ENCODE measurements around the gene PHLDA3.
"Not testable (repeated sequence)": the region's sequence is repeated elsewhere in the genome, so short reads cannot be mapped to it uniquely, and the experiment has no call there.

The PHLDA3 gene

DNA sequence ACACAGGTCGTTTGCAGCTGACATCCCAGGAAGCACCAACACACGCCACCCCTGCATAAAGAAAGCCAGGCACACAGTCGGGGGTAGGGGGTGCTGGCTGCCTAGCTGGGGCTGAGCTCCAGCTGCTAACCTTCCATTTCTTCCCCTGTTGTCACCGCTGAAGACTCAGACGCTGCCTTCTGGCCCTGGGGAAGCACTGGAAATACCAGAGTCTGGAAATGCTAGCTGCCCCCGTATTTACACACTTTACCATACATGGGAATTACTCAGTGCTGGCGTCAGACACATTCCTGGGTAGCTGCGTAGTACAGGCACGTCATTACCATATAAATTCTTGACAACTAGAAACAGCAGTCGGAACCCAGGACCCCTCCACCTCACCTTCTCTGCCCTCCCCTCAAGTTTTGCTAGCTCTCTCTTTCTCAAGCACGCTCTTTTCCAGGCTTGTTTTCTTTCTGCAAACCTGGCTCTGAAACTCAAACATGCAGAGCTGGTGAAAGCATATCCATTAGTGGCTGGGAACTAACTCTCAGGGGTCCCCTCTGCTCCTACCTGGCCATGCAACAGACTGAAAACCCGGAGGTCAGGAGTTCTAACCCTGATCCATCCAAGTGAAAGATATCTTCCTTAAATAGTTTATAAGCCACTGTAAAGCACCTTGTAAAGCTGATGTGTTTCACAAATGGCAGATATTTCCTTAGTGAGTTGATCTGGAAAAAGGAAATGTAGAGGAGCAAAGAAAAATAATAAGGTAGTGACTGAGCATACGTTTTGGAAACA, 34.6 kb upstream of the PHLDA3 start:
- DNase-seq, result no peak

DNA sequence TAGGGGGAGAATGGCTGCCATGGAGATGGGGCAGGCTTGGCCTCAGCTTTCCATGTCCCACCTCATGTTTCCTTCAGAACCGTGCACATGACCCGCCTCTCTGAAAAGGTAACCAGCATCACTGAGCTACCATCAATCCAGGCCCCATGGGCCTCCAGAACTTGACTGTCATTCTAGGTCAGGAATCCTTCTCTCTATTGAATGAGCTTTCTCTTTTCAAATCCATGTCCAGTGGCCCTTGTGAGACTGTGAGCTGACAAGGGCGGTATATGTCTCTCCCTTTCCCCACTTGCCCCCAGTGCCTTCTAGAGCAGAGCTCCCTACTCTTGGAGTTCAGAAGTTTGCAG, 33.5 kb upstream of the PHLDA3 start:
- DNase-seq, result no peak

DNA sequence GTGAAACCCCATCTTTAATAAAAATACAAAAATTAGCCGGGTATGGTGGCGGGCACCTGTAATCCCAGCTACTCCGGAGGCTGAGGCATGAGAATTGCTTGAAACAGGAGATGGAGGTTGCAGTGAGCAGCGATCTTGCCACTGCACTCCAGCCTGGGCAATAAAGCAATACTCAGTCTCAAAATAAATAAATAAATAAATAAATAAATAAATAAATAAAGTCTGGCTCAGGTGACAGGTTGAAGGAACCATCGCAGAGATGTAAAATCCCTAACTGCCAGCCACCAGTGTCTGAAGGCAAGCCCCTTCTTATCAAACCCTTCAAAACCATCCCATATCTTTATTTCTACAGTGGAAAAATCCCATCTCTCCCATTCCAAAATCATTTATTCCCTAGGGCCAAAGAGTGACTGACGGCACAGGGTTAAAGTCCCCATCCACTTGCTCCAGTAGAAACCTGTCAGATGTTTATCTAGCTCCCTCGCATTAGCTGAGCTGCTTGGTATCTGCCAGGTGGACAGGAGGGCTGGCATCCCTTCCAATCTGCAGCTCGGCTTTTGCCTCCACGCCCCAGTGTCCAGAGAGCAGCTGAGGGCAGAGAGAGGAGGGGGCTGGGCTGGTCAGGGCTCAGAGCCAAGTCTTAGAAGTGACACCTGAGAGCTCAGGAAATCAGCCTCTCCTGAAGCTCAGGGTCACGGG, 33.0 kb upstream of the PHLDA3 start:
- DNase-seq, result no peak

DNA sequence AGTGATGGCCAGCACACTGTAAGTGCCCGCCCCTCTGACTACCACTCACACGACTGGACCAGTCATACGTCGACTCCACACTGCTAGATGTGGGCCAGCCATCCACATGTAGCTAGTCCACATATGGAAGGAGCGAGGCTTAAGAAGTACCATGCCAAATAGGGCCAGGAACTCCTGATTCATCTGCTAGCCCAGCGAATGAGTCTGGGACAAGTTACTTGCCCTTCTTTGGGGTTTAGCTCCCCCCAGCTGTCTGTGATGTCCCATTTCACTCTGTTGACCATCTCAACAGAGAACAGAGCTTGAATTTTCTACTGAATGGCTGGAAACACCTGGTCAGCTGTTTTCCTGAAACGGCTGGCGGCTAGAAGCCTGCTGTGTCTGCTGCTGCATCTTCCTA, 32.2 kb upstream of the PHLDA3 start:
- DNase-seq, result no peak

DNA sequence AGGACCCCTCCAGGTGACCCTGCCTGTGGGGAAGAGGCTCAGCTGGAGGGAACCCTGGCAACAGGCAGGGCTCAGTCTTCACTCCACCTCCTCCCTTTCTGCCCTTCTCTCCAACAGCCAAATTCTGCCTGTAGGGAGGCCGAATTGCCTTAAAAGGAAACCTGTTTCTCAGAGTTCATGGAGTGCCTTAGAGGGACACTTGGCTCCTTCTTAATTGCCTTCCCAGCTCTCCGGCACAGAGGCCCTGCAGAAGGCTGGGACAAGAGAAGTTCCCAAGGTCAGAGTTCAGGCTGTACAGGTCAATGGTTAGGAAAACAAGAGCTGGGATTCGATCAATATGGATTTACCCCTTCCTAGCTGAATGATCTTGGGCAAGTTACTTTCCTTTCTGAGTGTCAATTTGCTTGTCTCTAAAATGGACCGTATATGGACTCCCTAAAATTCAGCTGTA, 31.7 kb upstream of the PHLDA3 start:
- DNase-seq, result no peak

DNA sequence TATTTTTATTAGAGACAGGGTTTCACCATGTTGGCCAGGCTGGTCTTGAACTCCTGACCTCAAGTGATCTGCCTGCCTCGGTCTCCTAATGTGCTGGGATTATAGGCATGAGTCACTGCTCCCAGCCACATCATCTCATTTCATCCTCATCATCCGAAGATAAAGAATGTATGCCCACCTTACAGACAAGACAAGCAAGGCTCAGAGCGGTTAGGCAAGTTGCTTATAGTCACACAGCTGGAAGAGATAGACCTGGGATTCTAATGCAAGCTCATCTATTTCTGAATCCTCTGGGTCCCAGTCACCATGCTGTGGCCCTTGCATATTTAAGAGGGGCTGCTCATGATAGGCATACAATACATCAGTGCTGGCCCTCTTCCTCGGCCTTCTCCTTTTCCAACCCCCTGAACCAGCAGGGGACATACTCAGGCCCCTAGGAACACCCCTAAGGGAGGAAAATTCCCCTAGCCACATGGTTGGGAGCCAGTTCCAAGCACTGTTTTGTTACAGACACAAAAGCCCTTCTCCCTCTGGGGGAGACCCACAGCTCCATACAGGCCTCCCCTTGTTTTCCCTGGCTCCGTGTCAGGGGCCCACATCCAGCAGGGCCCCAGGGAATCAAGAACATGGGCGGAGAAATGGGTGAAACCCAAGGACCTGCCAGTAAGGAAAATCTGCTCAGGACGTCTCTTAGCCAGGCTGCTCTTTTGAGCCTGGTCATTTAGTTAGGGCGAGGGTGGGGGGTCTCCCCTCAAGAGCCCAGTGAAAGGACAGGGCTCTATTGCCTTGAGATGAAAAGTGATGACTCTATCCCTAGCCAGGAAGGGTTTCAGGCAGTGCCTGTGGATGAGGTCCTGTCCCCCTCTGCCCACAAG, 31.0 kb upstream of the PHLDA3 start:
- no peak for DNase-seq

DNA sequence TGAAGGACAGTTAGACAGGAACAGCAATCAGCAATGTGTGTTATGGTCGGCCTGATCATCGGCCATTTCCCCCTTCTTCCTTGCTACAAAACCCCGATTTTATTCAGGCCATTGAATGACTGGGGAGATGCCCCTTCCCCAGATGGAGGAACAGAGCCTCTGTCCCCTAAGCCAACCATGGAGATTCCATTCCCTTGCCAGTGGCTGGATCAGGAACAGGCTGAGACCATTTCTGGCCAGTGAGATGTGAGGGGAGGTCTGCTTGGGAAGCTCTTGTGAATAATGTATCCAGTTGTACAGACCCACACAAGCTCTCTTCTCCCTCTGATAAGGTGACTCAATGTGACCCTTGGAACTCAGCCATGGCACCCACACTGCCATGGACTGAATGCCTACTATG, 30.2 kb upstream of the PHLDA3 start:
- no peak for DNase-seq

DNA sequence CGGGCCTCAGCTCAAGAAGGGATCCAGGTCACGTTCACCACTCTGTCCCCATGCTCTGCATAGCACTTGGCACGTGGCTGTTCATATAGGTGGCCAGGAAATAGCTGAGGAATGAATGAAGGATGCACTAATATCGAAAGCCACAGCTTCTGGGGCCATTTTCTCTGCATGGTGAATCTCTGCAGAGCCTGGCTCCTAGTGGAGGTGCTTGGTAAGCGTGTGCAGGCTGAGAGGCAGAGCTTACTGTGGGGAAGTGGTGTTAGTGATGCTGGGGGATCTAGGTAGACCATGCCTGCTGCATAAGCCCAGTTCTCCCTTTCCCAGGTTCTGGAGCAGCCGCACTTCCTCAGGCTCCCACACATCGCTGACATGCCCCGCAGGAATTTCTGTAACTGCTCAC, 29.6 kb upstream of the PHLDA3 start:
- no peak for DNase-seq

DNA sequence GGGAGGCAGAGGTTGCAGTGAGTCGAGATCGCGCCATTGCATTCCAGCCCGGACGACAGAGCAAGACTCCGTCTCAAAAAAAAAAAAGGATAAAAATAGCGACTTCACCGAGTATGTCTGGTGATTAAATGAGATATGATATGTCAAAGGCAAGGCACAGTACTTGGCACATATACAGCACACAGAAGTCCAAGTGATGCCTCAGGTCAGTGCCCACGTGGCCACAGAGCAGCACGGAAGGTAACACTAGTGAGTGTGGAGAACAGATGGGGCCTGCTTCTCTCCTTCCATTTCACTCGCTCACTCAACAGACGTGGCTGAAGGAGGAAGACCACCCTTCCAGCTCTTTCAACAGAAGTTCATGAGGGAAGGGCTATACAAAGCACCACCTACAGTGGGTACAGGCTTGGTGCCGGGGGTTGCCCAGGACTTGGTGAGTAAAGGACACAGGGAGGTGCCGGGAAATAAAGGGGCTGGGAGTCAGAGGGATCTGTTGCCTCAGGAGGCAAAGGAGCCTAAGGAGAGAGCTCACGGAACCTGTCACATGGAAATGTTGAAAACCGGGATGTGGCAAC, 29.0 kb upstream of the PHLDA3 start:
- no peak for DNase-seq

DNA sequence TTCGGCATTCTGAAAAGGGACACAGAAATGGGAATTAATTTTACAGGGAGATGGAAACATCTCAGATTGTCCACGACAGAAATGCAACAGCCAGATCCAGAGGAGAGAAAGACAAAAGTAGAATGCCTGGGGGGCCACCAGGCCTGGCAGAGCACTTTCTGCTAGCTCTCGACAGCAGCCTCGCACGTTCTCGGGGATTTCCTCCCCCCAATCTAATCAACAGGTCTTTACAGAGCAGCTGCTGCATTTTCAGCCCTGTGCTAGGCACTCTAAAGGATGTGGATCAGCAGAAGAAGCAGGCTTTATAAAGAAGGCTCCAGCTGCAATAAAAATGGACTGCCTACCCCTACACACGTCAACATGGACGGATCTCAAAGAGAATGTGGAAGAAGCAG, 27.3 kb upstream of the PHLDA3 start:
- no peak for DNase-seq

DNA sequence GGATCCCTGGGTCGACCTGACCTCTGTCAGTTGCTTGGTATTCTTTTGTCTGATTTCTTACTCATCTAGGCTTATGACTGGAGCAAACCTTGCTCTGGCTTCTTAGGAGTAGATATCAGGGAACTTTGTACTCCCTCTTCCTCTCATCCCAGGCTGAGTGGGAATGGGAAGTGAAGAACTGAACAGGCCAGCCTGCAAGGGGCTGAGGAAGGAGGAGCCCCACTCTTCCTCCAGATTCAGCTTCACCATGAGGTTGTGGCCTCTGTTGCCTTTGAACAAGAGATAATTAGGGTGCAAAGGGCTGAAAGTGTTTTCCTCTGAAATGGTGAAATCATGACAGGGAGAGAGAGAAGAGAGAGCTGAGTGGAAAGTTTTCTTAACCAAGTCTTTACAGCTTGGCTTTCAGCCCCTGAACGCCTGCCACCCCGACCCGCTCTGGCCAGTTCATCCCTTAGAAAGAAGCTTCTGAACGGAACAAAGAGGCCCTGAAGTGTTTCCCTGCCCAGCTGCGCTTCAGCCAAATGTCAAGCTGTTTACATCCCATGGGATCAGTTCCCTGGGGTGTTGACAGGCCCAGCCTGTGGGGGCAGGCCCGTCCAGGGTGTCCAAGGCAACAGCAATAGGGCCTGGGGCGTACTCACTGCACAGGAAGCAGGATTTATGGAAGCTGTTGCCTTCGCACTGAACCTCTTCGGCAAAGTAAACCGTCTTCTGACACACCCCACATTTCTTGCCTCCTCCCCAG, 26.7 kb upstream of the PHLDA3 start:
- DNase-seq, result no peak

DNA sequence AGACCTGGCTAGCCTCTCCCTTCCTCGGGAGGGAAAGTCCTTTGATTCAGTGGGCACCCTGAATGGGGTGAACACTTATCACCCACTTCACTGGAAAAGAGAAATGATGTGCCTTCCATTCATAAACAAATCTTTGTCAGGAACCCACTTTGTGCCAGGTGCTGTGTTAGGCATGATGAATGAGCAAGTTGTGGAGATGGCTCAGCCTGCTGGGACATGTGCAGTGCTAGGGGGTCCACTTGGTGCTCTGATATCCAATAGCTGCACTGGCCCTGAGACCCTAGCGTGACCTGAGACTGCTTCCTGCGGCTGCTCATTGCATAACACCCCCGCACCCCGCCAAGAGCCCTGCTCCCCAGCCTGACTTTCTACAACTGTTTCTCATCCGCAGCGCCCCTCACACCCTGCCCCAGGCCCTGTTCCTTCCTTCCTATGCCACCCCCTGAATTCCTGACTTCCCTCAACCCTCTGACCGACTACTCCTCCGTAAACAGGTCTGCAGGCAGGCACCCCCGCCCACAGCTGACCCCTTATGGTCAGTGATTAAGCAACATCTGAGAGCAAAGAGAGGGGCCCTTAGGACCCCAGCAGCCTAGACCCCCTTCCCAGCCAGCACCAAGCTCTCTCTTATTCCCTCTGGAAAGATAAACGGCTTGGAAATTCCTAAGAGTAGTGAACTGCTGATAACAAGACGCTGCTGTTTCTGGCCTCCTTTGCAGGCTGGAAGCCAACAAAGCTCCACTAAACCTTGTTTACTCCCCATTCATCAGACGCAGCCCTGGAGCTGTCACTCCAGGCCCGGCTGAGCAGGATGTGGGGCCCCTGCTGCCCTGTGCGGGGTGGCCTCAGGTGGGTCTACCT, 25.0 kb upstream of the PHLDA3 start:
- no peak for DNase-seq

DNA sequence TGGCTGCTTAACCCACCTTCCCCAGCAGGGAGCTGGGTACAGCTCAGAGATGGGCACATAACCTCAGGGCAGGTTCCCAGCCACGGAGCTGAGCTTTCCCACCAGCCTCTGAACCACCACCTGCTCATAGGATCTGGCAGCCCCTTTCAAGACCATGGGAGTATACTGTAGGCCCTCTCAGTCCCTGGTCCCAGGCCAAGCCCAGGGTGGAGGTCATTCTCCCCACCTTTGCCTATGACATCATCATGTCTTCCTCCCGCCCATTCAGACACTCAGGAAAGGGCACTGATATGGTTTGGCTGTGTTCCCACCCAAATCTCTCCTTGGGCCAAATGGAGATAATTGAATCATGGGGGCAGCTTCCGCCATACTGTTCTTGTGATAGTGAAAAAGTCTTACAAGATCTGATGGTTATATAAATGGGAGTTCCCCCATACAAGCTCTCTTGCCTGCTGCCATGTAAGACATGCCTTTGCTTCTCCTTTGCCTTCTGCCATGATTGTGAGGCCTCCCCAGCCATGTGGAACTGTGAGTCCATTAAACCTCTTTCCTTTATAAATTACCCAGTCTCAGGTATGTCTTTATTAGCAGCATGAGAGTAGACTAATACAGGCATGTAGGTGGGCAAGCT, 24.2 kb upstream of the PHLDA3 start:
- not testable (repeated sequence) for DNase-seq

DNA sequence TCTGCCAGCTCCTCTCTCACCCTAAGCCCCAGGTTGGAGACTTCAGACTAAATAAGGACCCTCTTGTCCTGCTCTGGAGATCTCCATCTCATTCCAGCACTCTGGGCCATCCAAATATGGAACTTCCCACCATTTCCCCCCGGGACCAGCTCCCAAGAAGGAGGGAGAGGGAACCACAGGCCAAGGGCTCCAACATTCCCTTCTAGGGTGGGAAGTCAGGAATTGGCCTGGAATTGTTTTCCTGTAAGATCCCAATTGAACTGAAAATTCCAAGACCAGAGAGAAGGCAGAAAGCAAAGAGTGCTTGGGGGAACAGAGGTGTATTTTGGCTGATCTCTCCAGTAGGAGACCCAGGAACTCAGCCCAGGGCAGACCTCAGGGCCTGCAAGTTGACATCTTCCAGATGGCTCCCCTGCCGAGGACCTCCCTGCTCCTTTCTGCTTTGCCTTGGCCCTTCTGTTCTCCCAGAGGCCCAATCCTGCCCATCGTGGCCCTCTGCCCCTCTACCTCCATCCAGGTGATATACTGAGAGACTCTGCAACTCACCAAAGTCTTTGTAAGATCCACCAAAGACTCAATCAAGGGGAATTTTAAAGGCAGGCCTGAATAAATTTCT, 23.0 kb upstream of the PHLDA3 start:
- DNase-seq, result no peak

DNA sequence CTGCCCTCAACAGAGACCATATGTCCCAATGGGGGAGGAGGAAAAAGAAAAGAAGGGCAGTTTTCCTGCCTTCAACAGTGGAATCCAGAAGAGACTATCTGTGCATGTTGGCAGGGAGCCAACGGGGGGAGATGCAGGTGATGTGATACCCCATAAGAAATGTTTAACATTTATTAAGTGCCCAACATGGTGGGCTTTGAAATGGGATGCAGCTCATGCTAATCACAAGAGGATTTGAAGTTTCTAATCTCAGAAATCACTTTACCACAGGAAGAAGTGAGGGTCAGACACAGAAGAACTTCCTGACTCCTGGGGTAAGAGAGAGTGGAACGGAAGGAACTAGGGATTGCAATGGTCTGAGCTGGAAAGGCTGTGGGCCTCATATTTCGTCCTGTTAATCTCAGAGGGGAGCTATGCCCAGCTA, 21.7 kb upstream of the PHLDA3 start:
- DNase-seq, result no peak

DNA sequence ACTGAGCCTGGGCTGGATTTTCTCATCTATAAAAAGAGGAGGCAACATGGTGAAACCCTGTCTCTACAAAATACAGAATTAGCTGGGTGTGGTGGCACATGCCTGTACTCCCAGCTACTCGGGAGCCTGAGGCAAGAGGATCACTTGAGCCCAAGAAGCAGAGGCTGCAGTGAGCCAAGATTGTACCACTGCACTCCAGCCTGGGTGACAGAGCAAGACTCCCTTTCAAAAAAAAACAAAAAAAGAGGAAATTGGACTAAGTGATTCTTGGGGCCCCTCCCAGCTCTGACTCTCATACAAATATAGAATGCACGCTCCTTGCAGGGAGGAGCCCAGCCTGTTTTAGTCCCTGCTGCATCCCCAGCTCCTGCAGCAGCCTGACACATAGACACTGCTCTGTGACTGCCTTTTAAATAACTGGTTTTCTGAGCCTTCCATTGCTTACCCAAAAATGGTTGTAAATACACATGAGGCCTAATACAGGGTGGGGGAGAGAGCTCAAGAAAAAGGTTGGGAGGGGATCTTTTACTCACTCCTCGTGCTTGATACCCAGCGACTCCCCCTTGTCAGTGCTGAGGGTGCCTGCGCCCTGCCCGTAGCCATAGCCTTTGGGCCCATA, 20.8 kb upstream of the PHLDA3 start:
- no peak for DNase-seq

DNA sequence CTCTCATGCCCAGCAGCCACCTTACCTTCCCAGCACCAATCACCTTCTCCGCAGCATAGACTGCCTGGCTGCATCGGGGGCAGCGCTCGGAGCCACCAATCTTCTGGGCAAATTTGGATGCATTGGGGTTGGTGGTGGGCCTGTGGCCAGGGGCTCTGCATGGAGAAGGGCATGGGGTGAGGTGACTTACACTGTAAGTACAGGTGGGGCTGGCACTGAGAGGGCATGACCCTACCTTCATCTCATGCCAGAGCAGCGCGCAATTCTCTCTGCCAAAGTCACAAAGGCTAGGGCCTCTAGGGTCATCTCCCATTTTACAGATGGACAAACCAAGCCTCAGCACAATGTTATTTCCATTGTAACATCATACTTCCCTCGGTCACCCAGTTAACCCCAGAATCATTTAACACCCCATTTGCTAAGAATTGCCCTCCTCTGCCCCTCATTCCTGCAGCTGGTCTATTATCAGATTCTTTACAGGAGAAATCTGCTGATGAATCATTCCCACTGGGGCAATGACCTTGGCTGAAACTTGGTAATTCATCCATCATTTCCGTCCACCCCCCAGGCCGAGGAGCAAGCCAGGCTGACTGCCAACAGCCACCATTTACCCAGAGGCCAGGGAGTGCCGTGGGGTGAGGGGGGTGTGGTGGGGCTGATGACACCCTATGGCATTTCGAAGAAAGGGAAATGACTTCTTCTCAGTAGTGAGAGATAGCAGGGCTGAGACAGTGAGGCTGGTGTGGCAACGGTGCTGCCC, 20.0 kb upstream of the PHLDA3 start:
- no peak for DNase-seq

DNA sequence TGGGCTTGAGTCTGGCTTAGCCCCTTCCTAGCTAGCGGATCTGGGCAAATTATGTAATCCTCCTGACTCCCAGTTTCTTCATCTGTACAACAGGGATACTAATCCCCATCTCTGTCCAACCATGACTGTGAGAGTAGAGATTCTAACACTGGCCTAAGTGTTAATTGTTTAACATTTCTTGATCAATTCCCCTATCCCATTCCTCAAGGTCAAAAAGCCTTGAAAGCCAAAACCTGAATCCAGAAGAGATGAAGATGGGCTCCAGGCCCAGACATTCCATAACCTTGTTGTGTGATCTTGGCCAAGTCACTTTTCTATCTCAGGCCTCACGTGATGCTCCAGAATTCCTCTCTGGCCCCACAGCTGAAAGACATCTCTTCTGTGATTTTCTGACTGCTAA, 18.8 kb upstream of the PHLDA3 start:
- DNase-seq, result no peak

DNA sequence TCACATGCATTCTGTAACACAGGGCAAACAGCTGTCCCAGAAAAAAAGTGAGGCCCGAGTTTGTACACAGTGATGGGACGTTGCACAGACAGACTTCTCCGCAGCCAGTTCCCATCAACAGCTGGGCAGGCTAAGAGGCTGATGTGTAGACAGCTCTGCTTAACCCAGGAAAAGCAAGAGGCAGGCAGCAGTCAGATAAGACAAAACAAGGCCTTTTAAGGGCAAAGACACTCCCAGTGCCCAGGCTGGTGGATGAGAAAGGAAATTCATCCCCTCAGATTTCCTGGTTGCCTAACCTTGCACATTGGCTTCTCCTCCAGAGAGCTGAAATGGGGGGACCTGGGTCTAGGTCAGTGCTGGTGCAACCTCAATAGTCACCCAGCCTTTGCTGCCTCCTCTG, 17.2 kb upstream of the PHLDA3 start:
- no peak for DNase-seq
